SK-MEL-5 (cell line): Measurements from ENCODE around the gene ZNF512B. TPM values are rescaled to one million over a fixed set of nuclear protein-coding genes. Genes with fewer than 3 reads are reported as not detected.
"Not testable (repeated sequence)": the region's sequence is repeated elsewhere in the genome, so short reads cannot be mapped to it uniquely, and the experiment has no call there.

Source experiments
- DNase-seq: peaks from one replicate; pipeline ENCODE4 v3.0.0-alpha.2; 2016; ENCODE audit warnings: low read depth, low spot score
- in situ Hi-C: cut with HindIII; loops from 2 replicates; pipeline ENCODE4 v1.10.0; 2016; ENCODE audit warnings: low sequenced_read_pairs, high pct_unique_total_duplicates, low pct_unique_long_range_greater_than_20kb
- polyA plus RNA-seq, 2 experiments: library from polyadenylated mRNA; depleted of rRNA; stranded (reverse); fragments of >200 nt; gene quantifications; 2 replicates each; pipeline ENCODE4 v1.2.3, GENCODE V29; 2015
- total RNA-seq: library from RNA; depleted of rRNA; stranded (reverse); fragments of >200 nt; shearing (Covaris generic); gene quantifications from 2 replicates; pipeline ENCODE4 v1.2.3, GENCODE V29; 2014; rRNA removed

ZNF512B gene
- total RNA-seq: 8.5 and 8.9 TPM in 2 replicates
- 14.1 and 18.5 TPM in 2 replicates for polyA plus RNA-seq (2015; cell fraction: cytosol; rRNA removed)
- polyA plus RNA-seq (2015; cell fraction: nucleus; rRNA removed): 50.0 and 59.8 TPM in 2 replicates

- peak; percentile 70 for DNase-seq
- in situ Hi-C loops: no loop called here
Measured at GRCh38 chr20:63969838-63970713, at the start of gene ZNF512B. ZNF512B (minus strand) TSS chr20:63969930; CDS start chr20:63967950, 1,980 bp downstream.

- in situ Hi-C loops: no loop called here
Measured at GRCh38 chr20:64015635-64016034, 45.9 kb upstream of the ZNF512B start.

GRCh38 chr20:64012385-64013154 is 42.8 kb upstream of the ZNF512B start:
- DNase-seq, in situ Hi-C loops: not testable (repeated sequence)

More at GRCh38 chr20:64015635-64016034, 45.9 kb upstream of the ZNF512B start:
- DNase-seq: no peak

- DNase-seq: no peak
- in situ Hi-C loops: no loop called here
Measured at GRCh38 chr20:64011366-64011779, 41.6 kb upstream of the ZNF512B start.

- in situ Hi-C loops: no loop called here
- DNase-seq: no peak
Measured at GRCh38 chr20:64010711-64011237, 41.0 kb upstream of the ZNF512B start.

GRCh38 chr20:64009811-64010387 is 40.2 kb upstream of the ZNF512B start:
- in situ Hi-C loops: no loop called here
- no peak for DNase-seq

GRCh38 chr20:64006902-64007301 is 37.2 kb upstream of the ZNF512B start:
- no peak for DNase-seq
- in situ Hi-C loops: no loop called here

GRCh38 chr20:64006490-64006889 is 36.8 kb upstream of the ZNF512B start:
- in situ Hi-C loops: no loop called here
- no peak for DNase-seq

- in situ Hi-C loops: no loop called here
- no peak for DNase-seq
Measured at GRCh38 chr20:64005394-64005793, 35.7 kb upstream of the ZNF512B start.

GRCh38 chr20:64003960-64004725 is 34.4 kb upstream of the ZNF512B start:
- DNase-seq: no peak
- in situ Hi-C loops: no loop called here

GRCh38 chr20:64001607-64002011 is 31.9 kb upstream of the ZNF512B start:
- in situ Hi-C loops: no loop called here
- DNase-seq: no peak

GRCh38 chr20:64000906-64001305 is 31.2 kb upstream of the ZNF512B start:
- DNase-seq: no peak
- in situ Hi-C loops: no loop called here

- no peak for DNase-seq
- in situ Hi-C loops: no loop called here
Measured at GRCh38 chr20:63982937-63983336, 13.2 kb upstream of the ZNF512B start.

GRCh38 chr20:63980806-63981728 is 11.3 kb upstream of the ZNF512B start, which contains the start of gene PRPF6:
PRPF6 (plus strand) TSS chr20:63981132; CDS start chr20:63981246, 114 bp downstream.
- in situ Hi-C loops: no loop called here
- DNase-seq: peak; percentile 98

GRCh38 chr20:63980317-63980805 is 10.6 kb upstream of the ZNF512B start:
- DNase-seq: no peak
- in situ Hi-C loops: no loop called here
